Prostate gland (tissue), 2 donors: Measurements from ENCODE around the gene ALDOC.

ENCODE experiments used
- POLR2A ChIP-seq: fragments of 450-650 bp; IDR thresholded peaks from one replicate; pipeline ENCODE4 v1.6.1; 2016; ENCODE audit warnings: antibody characterized with exemption, mild to moderate bottlenecking
- TF ChIP-seq, protein P1 (sequence below), 4 experiments: fragments of 200-600 bp in 2 of 4; fragments of 450-650 bp in 2 of 4; sonication (generic) in 2 of 4; IDR thresholded peaks; 1 replicate in 3 of 4; 2 replicates in 1 of 4; pipeline ENCODE4 v1.5.1; 2016 to 2019; ENCODE audit warnings: antibody characterized with exemption in 4 of 4, mild to moderate bottlenecking in 2 of 4, moderate library complexity in 2 of 4

DNA sequence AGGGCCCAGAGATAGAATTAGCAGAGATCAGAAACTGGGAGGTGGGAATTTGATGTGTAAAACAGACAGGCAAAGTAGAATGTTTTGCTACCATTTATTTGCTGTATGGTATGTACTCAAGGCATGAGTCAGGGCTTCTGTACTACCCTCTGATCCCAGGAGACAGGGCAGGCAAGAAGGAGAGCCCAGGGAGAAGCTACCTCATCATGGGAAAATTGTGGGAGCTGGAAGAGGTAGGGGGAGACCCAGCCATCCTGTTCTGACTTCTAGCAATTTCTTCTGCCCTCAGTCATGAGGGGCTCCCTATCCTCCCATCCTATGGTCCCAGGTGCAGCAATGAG, 3.7 kb downstream of the ALDOC start:
- TF ChIP-seq, protein P1, sequence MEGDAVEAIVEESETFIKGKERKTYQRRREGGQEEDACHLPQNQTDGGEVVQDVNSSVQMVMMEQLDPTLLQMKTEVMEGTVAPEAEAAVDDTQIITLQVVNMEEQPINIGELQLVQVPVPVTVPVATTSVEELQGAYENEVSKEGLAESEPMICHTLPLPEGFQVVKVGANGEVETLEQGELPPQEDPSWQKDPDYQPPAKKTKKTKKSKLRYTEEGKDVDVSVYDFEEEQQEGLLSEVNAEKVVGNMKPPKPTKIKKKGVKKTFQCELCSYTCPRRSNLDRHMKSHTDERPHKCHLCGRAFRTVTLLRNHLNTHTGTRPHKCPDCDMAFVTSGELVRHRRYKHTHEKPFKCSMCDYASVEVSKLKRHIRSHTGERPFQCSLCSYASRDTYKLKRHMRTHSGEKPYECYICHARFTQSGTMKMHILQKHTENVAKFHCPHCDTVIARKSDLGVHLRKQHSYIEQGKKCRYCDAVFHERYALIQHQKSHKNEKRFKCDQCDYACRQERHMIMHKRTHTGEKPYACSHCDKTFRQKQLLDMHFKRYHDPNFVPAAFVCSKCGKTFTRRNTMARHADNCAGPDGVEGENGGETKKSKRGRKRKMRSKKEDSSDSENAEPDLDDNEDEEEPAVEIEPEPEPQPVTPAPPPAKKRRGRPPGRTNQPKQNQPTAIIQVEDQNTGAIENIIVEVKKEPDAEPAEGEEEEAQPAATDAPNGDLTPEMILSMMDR (IDR thresholded peaks at IDR 0.05): no peak
- no peak for TF ChIP-seq POLR2A
